Liver (tissue), 3 donors: Measurements from ENCODE around the gene AMER2.

Experiments used
- RAD21 ChIP-seq, 2 donors: IDR thresholded peaks; 2 replicates each; pipeline ENCODE4 v1.6.1; 2016; ENCODE audit warnings: antibody characterized with exemption in 2 of 2, mild to moderate bottlenecking in 2 of 2
- TF ChIP-seq, protein P1 (sequence below): fragments of 150-350 bp; IDR thresholded peaks from 2 replicates; pipeline ENCODE4 v1.5.1; 2017; ENCODE audit warnings: improper control_type of control experiment, low read depth, low read length; ENCODE audit not compliant: missing input control
- donor health status: healthy.
- donor health status: healthy.

DNA sequence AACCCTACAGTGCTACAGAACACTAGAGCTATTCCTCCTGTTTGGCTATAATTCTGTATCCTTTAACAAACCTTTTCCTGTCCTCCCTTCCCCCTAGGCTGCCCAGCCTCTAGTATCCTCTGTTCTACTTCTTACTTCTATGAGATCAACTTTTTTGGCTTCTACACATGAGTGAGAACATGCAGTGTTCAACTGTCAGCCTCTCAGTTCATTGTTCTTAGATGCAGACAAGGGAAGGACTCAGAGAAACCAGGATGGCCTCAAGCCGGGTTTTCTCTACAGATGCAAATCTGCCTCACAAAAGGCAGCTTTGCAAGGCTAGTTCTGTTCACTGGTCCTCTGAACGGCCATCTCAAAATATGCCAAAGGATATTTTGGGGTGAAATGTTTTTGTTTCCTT lies 18.4 kb downstream of the AMER2 start:
- TF ChIP-seq, protein P1, sequence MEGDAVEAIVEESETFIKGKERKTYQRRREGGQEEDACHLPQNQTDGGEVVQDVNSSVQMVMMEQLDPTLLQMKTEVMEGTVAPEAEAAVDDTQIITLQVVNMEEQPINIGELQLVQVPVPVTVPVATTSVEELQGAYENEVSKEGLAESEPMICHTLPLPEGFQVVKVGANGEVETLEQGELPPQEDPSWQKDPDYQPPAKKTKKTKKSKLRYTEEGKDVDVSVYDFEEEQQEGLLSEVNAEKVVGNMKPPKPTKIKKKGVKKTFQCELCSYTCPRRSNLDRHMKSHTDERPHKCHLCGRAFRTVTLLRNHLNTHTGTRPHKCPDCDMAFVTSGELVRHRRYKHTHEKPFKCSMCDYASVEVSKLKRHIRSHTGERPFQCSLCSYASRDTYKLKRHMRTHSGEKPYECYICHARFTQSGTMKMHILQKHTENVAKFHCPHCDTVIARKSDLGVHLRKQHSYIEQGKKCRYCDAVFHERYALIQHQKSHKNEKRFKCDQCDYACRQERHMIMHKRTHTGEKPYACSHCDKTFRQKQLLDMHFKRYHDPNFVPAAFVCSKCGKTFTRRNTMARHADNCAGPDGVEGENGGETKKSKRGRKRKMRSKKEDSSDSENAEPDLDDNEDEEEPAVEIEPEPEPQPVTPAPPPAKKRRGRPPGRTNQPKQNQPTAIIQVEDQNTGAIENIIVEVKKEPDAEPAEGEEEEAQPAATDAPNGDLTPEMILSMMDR: no peak
- TF ChIP-seq RAD21 (IDR thresholded peaks at IDR 0.05): no peak
